ENCODE measurements around the gene DPP6.
A peak's percentile ranks its signal among the peaks of the same experiment; 100 is the strongest.

DPP6 gene

DNA sequence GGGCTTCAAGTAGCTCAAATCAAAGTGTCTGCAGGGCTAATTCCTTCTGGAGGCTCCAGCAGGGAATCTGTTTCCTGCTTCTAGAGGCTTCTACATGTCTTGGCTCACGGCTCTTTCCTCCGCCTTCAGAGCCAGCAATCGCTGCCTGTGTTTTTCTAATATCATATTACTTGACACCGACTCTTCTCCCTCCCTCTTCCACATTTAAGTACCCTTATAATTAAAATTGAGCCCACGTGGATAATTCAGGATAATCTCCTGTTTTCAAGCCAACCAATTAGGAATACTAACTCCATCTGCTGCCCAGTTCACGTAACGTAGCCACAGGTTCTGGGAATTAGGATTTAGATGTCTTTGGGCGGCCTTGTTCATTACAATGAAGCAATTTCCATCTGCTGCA is 372.2 kb downstream of the DPP6 start:
- no peak for DNase-seq

DNA sequence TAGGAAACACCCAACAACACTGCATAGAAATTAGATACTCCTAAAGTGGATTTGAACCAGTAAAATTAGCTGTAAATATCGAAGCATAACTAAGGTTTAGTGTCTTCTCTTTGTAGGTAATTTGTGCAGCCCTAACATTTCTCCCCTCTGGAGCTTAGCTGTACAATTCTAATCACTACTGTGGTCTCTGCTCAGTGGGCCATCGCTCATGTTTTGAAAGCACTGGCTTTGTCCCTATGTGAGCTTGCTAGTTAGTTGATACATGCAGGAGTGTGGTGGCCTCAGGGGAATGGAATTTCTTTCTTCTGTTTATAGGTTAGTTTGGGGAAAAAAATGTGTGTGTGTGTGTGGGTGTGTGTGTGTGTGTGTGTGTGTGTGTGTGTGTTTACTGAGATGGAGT is 373.1 kb downstream of the DPP6 start:
- DNase-seq: no peak

DNA sequence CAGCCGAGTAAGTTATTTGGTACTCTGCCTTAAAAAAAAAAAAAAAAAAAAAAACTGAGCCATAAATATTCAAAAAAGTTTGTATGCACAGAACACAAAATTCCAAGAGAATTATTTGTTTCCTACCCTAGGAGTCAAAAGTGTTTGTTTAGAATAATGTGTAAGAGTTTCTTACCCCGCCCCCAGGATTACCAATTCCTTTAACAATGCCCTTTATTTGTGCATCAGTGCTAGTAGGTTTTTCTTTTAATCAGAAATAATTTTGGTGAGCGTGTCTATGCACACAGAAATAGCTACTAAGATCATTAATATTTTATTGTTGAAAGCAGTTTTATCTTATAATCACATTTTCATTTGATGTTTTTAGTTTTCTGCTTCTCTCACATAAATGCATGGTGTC is 374.6 kb downstream of the DPP6 start:
- DNase-seq: no peak

DNA sequence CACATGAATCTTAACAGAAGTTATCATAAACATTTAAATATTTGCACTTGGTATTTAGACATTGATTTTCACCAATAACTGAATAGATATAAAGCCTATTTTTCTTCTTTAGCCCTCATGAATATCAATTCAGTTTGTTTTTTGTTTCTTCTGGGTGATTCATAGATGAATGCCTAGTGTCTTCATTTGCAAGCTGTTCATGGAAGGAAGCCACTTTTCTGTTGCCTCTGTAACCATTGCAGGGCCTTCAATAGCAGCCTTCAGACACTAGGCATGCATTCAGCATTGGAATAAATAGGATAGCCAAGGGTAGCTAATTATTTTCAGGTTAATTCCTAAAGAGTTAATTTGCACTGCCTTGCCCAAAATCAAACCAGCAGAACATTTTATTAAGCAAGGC is 375.3 kb downstream of the DPP6 start:
- peak in 1 of 2 donors; percentile 90 for DNase-seq

DNA sequence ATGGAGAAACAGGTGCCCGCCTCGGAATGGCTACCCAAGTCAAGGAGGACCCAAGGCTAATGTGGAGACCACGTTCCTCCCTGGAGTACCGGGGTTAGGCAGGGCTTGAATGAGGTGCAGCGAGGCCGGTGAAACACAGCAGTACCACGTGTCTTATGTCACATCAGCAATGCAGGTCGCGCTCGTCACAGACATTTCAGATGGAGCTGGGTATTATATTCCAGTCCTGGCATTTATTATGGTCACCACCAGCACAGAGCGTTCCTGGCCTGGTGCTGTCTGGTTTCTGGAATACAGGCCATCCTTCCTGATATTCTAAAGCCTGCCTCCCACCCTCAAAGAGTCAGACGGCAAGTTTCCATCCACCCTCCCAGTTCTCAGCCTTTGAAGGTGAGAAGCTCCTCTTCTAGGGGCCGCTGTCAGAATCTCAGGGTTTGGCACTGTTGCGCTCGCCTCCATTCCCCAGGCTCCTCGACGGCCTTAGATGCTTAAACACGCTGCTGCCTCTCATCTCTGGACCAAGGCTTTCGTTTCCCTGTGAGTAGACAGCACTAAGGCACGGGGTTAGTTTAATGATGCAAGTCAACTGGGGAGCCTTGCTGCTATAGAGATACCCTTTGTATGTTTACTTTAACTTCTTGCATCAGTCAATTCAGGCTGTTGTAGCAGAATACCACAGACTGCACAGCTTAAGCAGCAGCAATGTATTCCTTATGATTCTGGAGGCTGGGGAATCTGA is 377.6 kb downstream of the DPP6 start:
- DNase-seq: no peak

DNA sequence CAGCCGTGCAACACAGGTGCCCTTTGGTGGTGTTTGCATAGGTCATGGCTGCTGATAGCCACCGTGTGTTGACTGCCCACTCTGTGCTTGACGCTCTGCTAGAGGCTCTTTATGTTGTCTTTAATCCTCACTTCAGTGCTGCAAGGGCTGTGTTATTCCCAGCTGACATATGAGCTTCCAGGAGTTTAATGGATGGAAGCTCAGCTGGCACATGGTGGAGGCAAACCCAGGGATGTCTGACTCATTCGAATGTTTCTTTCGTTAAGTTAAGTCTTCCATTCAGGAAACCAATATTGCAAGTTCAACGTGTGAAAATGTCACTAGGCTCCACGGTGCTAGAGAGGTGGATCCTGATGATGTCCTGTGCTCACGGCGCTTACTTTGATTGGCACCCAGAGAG is 378.4 kb downstream of the DPP6 start:
- no peak for DNase-seq

DNA sequence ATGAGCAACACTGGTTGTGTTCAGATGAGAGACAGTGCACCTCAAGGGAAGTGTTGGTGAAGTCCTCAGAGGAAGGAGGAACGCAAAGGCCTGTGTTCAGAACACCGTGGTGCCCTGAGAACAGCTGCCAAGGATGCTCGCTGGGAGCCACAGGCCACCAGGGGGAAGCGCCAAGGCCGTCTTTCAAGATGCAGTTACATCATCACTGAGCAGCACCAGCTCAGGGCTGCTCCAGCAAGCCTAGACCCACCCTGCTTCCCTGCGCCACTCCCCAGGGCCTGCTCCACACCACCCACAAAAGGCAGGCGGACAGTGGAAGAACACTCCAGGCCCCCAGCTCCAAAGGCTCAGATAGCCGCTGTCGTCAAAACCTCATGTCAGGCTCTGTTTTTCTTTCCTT is 378.8 kb downstream of the DPP6 start:
- no peak for DNase-seq

DNA sequence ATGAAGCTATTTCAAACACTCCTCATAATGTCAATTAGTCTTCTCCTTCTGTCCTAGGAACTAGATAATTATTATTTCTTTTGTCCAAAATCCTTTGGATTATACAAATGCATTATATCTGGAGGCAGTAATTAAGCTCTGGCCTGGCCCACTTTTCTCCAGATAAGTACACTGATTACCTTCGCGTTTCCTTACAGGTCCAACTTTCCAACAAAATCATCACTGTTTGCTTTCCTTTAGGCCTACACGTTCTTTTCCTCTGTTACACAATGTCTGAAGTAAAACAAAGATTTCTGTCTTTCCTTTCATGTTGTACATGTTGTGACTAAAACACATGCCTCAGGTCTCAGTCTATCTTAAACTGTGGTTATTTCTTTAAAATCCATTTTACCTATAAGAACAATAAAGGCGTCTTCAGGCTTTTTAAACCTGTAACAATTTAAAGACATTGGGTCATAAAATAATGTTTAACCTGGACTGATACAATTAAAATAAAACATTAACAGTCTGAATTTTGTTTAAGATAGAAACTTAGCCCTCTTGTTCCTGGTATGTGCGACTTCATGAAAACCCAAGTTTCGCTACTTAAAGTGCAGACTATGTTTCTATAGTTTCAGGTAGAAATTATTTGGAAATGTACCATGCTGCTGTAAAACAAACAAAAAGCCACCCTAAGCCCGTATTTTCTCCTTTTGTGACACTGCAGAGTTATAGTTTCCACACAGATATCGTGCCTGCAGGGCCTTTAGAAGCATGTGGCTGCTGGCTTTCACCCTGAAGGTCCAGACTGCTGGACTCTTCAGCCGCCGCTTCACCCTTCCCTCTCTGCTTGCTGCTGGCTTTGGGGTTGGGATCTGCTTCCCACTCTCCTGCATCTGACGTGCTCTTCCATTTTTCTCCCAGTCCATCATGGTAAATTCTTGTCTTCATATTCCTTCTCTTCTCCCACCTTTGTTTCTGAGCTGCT is 381.7 kb downstream of the DPP6 start:
- DNase-seq: no peak

DNA sequence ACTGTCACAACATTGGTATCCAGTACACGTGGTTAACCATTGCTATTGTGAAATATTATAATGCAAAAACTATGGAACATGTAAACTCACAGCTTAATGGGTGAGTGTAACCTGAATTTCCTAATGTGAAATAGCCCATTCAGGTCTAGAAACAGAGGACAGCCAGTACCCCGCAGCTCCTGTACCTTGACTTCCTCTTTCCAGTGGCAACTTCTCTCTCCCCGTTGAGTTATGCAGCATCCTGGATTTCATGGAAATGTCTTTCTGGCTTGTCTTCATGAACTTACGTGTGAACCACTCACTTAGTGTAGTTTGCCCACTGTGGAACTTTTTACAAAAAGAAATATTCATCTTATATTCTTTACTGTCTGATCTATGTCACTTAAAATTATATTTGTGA is 384.4 kb downstream of the DPP6 start:
- DNase-seq: no peak

DNA sequence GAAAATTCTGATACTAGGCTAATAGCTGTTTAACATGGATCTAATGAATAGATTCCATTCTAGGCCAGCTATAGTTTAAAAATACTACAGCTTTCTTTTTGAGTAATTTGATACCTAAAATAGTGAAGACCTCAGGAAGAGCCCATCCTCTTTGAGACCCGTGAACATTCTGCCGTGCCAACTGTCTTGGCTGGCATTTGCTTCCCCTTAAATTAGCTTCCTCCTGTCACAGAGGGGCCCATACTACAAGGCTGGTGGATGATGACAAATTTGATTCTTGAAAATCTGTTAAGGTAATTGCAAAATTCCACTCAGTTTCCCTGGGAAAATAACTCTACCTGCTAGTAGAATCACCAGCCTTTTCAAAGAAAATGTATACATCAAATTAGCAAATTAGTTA is 385.0 kb downstream of the DPP6 start:
- DNase-seq: no peak

DNA sequence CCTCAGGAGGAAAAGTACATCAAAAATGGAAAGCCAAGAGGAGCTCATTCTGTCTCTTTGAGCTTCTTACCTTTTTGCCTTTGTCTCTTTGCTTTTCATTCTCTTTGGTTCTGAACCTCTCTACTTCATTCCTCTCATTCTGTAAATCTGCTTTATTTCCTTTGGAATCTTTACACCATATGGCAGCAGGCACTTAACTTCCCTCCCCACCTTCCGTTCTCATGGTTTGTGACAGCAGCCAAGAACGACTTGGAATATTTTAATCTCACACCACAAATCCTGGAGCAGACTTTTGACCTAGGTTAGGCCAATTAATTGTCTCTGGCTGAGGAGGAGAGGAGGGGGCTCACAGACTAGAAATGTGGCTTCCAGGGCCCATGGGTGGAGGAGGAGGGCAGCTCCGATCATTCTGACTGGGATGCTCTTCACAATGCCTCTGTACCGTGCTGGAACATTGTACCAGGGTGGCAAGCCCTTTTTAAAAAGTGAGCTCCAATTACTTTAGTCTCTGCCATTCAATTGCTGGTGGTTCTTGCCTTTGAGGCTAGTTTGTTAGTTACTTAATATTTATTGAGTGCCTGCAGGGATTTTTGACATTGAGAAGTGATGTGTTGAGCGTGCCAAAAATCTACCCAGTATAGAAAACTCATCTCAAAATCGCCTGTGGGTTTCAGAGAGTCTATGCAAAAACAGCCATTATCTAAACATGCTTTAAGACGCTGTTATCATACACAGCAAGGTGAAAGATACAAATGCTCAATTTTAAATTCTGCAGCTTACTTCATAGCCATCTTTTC is 386.6 kb downstream of the DPP6 start:
- no peak for DNase-seq

DNA sequence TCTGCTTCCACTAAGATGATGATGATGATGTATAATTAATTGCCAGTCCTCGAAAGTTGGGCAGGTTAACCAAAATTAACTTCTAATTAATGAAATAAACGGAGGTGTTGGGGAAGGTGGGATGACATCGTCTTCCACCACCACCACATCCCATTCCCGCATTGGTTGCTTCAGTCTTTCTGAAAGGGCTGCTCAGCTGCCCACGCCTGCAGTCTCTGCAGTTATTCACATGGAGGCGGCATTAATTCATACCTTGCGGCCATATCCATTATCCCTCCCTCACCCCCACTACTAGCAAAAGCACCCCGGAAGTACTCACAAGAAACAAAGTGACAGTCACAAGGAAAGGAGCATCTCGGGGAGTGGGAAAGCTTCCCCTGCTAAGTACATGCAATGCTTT is 387.9 kb downstream of the DPP6 start:
- DNase-seq: no peak

DNA sequence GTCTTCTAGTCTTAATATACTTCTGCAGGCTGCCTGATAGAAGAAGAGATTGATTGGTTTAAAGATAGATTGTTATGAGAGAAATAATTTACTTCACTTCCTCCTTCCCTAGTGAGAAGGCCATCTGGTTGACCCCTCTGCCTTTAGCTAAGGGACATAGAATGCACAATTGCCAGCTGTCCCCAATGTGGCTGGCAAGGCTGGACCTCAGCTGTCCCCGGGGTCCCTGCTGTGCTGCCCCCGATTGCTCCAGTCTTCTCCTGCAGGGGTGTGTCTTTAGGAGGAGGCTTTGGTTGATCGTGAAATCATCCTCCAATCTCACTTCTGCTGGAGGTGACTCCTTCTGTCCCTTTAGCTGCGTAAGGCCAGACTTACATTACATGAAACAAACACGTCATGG is 388.5 kb downstream of the DPP6 start:
- DNase-seq: no peak

DNA sequence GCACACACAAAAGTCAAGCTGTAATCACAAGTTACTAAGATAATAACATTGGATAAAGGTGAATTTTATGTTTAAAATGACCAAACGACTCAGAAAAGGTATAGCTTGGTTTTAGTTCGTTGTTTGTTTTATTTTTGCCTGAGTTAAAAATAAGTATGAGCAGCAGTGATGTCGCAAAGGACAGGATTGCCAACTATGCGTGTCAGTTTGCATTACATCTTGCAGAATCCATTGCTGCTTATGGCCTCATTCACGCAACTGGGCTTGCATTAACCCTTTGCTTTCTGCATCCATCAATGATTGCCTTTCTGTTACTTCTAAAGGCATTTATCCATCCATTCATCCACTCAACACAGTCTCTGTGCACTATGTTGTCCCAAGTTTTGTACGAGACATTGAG is 389.6 kb downstream of the DPP6 start:
- DNase-seq: no peak

DNA sequence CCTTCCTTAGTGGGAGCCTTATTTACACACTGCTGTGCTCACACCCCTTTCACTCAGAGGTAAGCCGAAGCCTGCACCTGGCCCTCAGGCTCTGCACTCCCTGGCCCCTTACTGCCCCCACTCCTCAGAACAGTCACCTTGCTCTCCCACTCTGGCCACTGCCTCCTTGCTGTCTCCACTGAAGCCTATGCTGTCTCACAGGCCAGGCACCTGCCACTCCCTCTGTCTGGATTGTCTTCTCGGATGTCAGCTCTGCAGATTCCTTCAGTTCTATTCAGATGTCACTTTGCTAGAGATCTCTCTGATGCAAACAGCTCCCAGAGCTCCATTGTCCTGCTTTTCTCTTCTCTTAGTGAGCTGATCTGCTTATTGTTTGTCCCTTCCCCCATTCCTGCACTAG is 390.7 kb downstream of the DPP6 start:
- DNase-seq: no peak

DNA sequence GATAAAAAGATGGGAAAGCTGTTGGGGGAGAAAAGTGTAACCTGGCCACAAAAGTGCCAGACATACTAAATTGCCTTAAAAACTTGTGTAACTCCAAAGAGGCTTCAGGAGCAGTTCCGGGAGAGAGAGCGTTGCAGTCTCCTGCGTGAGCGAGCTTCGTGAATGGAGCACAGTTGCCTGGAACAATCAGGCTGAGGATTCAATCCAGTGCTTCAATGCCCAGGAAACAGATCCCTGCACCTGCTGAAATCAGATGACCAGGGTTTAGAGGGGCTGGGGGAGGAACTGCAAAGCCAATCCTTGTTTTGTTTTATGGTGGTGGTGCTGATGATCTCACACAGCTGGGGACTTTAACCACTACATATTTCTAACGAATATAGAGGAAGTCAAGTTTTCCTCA is 398.3 kb downstream of the DPP6 start:
- DNase-seq: no peak

DNA sequence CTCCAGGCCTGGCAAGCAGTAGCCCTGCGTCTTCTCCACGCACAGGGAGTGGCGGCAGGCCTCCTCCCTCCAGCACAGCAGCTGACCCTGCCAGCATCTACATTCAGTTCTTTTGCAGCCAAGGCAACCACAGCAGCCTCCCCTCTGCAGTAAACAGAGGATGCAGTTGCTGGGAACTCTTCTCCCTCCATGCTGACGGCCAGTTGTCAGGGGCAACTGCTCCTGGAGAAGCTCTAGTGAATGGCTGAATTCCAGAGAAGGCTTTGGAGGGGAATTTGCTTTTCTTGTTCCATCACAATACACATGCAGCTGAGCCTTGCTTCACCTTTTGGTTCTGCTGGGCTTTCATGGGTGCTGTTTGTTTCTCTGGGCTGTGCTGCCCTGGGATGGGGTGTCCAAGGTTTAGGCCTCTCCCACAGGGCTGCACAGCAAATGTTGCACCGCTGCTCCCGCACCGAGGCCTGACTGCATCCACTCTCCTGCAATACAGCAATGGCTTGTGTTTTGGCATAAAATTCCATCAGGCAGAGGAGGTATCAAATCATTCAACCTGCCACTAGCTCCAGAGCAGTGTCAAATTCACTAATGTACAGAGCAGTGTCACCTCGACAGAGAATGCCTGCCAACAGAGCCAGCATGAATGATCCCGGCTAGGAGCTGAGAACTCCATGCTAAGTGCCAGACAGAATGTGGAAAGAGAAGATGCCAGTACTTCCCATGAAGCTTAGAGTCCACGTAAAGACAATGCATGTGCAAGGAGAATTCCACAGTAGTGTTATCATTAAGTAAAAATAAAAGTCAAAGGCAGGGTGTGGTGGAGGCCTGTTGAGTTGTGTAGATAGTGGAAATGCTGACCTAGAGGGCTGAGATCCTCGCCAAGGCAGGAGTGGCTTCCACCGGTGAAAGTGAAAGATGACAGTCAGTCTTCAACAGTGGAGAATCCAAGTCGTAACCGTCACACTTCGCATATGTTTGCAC is 399.6 kb downstream of the DPP6 start:
- peak; percentile 30 to 49 for DNase-seq

DNA sequence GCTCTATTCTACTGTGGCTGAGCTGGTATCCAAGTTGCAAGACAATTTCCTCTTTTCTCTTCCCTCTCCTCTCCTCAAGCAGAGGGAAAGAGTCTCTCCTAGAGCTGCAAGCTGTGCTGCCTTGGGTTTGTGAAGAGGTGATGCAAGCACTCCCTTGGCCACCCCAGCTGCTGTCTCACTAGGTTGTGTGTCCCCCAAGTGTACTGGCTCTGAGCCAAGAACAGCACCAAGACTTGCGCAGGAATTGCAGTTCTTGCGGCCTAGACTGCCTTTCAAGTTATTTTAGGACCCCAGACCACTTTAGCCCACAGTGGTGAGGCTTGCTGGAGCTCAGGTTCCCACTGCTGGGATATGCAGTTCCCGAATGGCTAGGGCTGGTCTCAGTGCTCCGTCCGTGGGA is 411.6 kb downstream of the DPP6 start:
- no peak for DNase-seq

DNA sequence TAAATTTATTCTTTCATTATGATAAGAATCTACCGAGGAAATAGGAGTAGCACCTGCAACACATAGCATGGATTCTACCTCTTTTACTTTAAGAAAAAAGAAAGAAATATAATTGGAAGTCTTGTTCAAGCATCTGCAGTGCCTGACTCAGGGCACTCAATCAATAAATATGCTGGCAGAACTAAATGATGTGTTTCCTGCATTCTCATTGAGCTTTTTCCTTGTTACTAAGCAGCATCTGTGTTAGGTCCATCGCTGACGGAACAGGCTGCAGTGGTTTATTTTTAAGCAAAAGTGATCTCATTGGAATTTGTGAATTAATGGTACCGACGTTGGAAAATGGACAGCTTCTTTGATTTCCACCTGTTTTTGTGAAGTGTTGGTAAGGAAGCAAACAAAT is 417.5 kb downstream of the DPP6 start:
- DNase-seq: peak in 1 of 2 donors; percentile 10

DNA sequence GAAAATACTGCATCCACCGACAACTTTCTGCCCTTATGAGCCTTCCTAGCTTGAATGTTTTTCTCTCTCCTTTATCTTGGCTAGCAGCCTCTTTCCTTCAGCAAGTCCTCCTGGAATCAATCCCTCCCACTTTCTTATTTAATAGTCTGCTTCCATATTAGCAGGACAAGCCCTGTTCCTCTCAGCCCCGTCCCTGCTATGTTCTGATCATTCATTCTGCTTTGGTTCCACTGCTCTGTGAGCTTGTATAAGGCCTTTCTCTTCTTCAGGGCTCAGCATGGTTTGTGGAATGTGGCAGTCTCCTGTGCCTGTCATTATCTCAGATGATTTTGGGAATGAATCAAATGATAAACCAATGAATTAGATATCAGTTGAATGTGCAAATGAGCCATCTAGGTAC is 420.1 kb downstream of the DPP6 start:
- no peak for DNase-seq

DNA sequence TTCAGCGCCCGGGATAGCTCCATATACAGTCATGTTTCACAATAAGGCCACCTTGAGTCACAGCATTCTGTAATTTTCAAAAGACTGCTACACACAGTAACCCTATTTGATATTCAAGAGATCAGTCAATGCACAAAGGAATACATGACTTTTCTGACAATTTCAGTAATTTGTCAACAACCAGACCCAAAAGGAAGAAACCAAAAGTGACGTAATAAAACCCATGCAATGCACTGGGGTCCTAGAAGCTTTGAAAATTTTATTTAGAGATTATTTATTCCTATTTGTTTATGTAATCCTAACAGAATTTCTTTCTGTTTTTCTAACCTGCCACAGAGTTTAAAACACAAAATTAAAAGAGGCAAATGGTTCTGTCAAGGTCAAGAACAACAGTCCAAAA is 421.2 kb downstream of the DPP6 start:
- no peak for DNase-seq

DNA sequence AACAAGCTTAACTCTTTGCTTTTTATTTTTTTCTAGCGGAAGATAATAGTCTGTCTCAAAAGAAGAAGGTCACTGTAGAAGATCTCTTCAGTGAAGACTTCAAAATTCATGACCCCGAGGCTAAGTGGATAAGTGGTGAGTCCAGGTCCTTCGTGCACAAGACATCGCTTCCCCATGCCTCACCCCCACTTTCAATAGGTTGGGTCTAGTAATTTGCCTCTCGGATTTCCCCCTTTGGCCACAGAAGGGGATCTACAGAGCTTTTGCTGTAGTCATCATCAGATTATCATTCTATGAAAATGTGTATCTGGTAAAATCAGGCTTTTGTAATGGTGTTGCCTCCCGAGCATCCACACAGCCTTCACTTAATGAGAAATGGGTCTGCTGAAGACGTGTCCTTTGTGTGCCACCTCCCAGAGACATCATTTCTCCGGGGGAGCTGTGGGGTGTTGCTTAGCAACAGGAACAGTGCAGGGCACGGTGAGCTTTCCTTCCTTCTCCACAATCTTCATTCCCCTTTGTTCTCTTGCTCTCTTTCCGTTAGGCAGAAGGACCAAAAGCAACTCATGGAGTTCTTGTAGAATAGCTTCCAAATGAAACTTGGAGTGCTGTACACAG is 422.8 kb downstream of the DPP6 start:
- DNase-seq: no peak
